Nucleus accumbens (tissue), 56 donors: ENCODE results near the gene OCEL1.
"Not testable (repeated sequence)": the region's sequence is repeated elsewhere in the genome, so short reads cannot be mapped to it uniquely, and the experiment has no call there.

Source experiments
- DNase-seq, 56 donors: peaks; one replicate each; lab custom pipeline; 2025; lab: John Stamatoyannopoulos, UW

OCEL1 gene

GRCh38 chr19:17226002-17226933 is at the start of gene OCEL1:
TSS of gene OCEL1 (plus strand) at chr19:17226226. CDS start at chr19:17226248, 22 bp downstream.
- DNase-seq, result peak; percentile 82 to 99 (median 97)

DNA sequence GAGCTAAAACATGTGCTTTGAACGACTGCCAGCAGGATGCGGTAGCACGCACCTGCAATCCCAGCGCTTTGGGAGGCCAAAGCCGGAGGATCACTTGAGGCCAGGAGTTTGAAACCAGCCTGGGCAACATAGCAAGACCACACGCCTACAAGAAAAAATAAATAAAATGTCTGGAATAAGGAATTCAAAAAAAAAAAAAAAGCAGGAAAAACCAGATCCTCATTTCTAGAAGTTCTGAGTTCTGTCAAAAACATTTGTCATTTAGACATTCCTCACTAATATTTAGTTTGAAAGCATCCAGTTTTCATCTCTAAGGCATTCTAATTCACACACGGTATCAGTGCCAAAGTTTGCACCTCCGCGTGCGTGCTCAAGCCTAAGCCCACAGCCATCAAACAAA is 47.7 kb upstream of the OCEL1 start:
- no peak for DNase-seq

GRCh38 chr19:17180997-17181702 is 44.9 kb upstream of the OCEL1 start:
- DNase-seq, result no peak

GRCh38 chr19:17183271-17183761 is 42.7 kb upstream of the OCEL1 start:
- no peak for DNase-seq

DNA sequence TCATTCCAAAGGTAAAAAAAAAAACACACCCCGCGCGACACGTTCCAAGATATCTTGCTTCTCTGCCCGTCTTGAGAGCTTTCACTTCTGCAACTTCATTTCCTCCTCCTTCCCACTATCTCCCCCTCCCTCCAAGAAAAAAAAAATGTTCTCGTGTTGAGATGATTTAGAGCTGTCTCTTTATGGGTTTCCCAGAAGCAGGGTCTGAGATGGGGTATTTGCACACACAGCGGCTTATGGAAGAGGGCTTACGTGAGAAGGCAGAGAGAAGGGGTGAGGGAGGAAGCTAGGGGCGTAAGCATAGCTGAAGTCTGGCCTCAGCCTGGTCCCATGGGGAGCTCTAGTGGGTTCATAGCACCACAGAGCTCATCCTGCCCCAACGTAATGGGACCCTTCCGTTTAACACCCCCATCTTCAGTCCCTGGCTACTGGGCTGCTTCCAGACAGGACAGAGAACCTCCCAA is 42.1 kb upstream of the OCEL1 start:
- DNase-seq, result no peak

GRCh38 chr19:17184371-17184841 is 41.6 kb upstream of the OCEL1 start:
- DNase-seq, result no peak

GRCh38 chr19:17185590-17185989 is 40.4 kb upstream of the OCEL1 start:
- no peak for DNase-seq

- DNase-seq, result not testable (repeated sequence)
These were observed 34.3 kb upstream of the OCEL1 start for GRCh38 chr19:17191736-17192135.

DNA sequence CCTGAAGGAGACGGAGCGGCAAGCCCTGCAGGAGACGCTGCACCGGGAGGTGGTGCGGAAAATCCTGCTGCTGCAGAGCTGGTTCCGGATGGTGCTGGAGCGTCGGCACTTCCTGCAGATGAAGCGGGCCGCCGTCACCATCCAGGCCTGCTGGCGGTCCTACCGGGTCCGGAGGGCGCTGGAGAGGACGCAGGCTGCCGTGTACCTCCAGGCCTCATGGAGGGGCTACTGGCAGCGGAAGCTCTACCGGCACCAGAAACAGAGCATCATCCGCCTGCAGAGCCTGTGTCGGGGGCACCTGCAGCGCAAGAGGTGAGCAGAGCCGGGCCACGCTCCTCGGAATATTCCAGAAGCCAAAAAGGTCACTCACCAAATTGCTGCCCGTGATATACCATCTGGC is 33.3 kb upstream of the OCEL1 start:
- no peak for DNase-seq

DNA sequence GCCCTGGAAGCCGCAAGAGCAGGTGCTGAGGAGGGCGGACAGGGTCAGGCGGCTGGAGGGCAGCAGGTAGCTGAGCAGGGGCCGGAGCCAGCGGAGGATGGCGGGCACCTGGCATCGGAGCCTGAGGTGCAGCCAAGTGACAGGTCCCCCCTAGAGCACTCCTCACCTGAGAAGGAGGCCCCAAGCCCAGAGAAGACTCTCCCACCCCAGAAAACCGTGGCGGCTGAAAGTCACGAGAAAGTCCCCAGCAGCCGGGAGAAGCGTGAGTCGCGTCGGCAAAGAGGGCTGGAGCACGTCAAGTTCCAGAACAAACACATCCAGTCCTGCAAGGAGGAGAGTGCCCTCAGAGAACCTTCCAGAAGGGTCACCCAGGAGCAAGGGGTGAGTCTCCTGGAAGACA is 31.4 kb upstream of the OCEL1 start:
- DNase-seq, result no peak

DNA sequence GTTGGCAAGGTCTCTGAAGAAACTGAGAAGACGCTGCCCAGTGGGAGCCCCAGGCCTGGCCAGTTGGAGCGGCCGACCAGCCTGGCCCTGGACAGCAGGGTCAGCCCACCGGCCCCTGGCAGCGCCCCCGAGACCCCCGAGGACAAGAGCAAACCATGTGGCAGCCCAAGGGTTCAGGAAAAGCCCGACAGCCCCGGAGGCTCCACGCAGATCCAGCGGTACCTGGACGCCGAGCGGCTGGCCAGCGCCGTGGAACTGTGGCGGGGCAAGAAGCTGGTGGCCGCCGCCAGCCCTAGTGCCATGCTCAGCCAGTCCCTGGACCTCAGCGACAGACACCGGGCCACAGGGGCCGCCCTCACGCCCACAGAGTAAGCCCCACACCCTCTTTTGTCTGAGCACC is 30.9 kb upstream of the OCEL1 start:
- no peak for DNase-seq

GRCh38 chr19:17196610-17197009 is 29.4 kb upstream of the OCEL1 start:
- no peak for DNase-seq

- no peak for DNase-seq
These were observed 28.4 kb upstream of the OCEL1 start for GRCh38 chr19:17197666-17198065.

GRCh38 chr19:17200408-17201079 is 25.5 kb upstream of the OCEL1 start:
- DNase-seq, result no peak

GRCh38 chr19:17202249-17202648 is 23.8 kb upstream of the OCEL1 start:
- no peak for DNase-seq

DNA sequence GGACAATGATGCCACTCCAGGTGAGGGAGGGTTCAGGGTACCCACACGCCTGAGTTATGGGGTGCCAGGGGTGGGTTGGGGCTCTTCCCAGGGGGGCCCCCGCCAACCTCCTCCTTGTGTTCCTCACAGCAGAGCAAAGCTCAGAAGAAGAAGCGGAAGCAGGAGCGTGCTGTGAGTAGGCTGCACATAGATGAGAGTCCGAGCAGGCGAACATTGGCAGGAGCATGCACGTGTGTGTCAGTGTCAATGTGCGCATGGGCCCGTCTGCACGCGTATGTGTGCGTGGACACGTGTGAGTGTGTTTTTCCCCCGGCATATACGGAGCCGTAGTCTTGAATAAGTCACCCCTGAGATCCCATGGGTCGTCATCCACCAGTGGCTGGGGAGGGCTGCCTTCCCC is 23.3 kb upstream of the OCEL1 start:
- DNase-seq, result no peak

GRCh38 chr19:17205237-17206140 is 20.5 kb upstream of the OCEL1 start:
- DNase-seq, result peak in 28 of 56 donors; percentile 1 to 65 (median 17)

GRCh38 chr19:17206736-17207581 is 19.1 kb upstream of the OCEL1 start:
- DNase-seq, result no peak
